Fibroblast of skin of right biceps (primary cell): Measurements from ENCODE around the gene CD109.

Experiments used
- DNase-seq: peaks from one replicate; pipeline ENCODE4 v3.0.0-alpha.2; 2013

Gene CD109

GRCh38 chr6:73728548-73729205, 32.7 kb downstream of the CD109 start:
- DNase-seq, result no peak

- DNase-seq, result no peak
These were observed 35.3 kb downstream of the CD109 start for GRCh38 chr6:73731285-73731684.

- DNase-seq, result peak; percentile 76
These were observed 37.1 kb downstream of the CD109 start for GRCh38 chr6:73732845-73733675.

- DNase-seq, result no peak
These were observed 37.8 kb downstream of the CD109 start for GRCh38 chr6:73733791-73734190.

GRCh38 chr6:73734832-73735453, 38.9 kb downstream of the CD109 start:
- DNase-seq, result no peak

- DNase-seq, result peak; percentile 59
These were observed 42.5 kb downstream of the CD109 start for GRCh38 chr6:73738367-73739028.

- peak; percentile 70 for DNase-seq
These were observed 43.1 kb downstream of the CD109 start for GRCh38 chr6:73739096-73739495.

- DNase-seq, result no peak
These were observed 46.4 kb downstream of the CD109 start for GRCh38 chr6:73742433-73742832.

- no peak for DNase-seq
These were observed 47.1 kb downstream of the CD109 start for GRCh38 chr6:73743081-73743480.

GRCh38 chr6:73743556-73743955, 47.6 kb downstream of the CD109 start:
- no peak for DNase-seq

GRCh38 chr6:73746787-73747186, 50.8 kb downstream of the CD109 start:
- peak; percentile 43 for DNase-seq

- DNase-seq, result no peak
These were observed 51.3 kb downstream of the CD109 start for GRCh38 chr6:73747289-73747688.

- DNase-seq, result no peak
These were observed 56.9 kb downstream of the CD109 start for GRCh38 chr6:73752943-73753342.

- no peak for DNase-seq
These were observed 70.0 kb downstream of the CD109 start for GRCh38 chr6:73766040-73766439.

- peak; percentile 12 for DNase-seq
These were observed 72.6 kb downstream of the CD109 start for GRCh38 chr6:73768558-73768957.

- DNase-seq, result no peak
These were observed 74.0 kb downstream of the CD109 start for GRCh38 chr6:73769976-73770375.

GRCh38 chr6:73774311-73774774, 78.3 kb downstream of the CD109 start:
- DNase-seq, result peak; percentile 91

- DNase-seq, result no peak
These were observed 83.9 kb downstream of the CD109 start for GRCh38 chr6:73779943-73780342.

GRCh38 chr6:73782911-73783310, 86.9 kb downstream of the CD109 start:
- no peak for DNase-seq

- DNase-seq, result no peak
These were observed 88.9 kb downstream of the CD109 start for GRCh38 chr6:73784726-73785505.

GRCh38 chr6:73790574-73790973, 94.6 kb downstream of the CD109 start:
- no peak for DNase-seq

GRCh38 chr6:73791336-73791735, 95.3 kb downstream of the CD109 start:
- no peak for DNase-seq
